Mesenchymal stem cell (in vitro differentiated cells and primary cell): ENCODE measurements around the gene HTR3B.

Experiments used
- DNase-seq: peaks from one replicate; pipeline ENCODE4 v3.0.0-alpha.2; 2013
- H2AFZ ChIP-seq: one replicate; pipeline ENCODE4 v1.6.1; 2013; ENCODE audit warnings: low read depth, mild to moderate bottlenecking, control low read depth, inconsistent platforms, low read length, moderate library complexity
- H2AK5ac ChIP-seq: 2 replicates; pipeline ENCODE4 v1.6.1; 2013; ENCODE audit warnings: low read length, moderate library complexity, mild to moderate bottlenecking, inconsistent platforms; ENCODE audit not compliant: severe bottlenecking
- H2BK120ac ChIP-seq: one replicate; pipeline ENCODE4 v1.6.1; 2013; ENCODE audit warnings: low read depth, mild to moderate bottlenecking, inconsistent platforms, low read length, moderate library complexity
- H2BK12ac ChIP-seq, 2 experiments: one replicate each; pipeline ENCODE4 v1.6.1; 2013; ENCODE audit warnings: inconsistent platforms in 2 of 2, low read length in 2 of 2, mild to moderate bottlenecking in 2 of 2, moderate library complexity in 2 of 2, control low read depth in 1 of 2
- H2BK15ac ChIP-seq: one replicate; pipeline ENCODE4 v1.6.1; 2013; ENCODE audit warnings: mild to moderate bottlenecking, low read depth, inconsistent platforms; ENCODE audit not compliant: poor library complexity, severe bottlenecking
- H2BK5ac ChIP-seq: 2 replicates; pipeline ENCODE4 v1.6.1; 2013; ENCODE audit warnings: low read depth, mild to moderate bottlenecking, low read length, control low read depth, inconsistent platforms; ENCODE audit not compliant: poor library complexity, severe bottlenecking
- H3K14ac ChIP-seq, 2 experiments: one replicate each; pipeline ENCODE4 v1.6.1; 2013; ENCODE audit warnings: inconsistent platforms in 2 of 2, low read length in 2 of 2, control low read depth in 1 of 2, mild to moderate bottlenecking in 1 of 2, moderate library complexity in 1 of 2
- H3K18ac ChIP-seq, 2 experiments: one replicate each; pipeline ENCODE4 v1.6.1; 2013; ENCODE audit warnings: inconsistent platforms in 2 of 2, low read length in 2 of 2, control low read depth in 1 of 2, low read depth in 1 of 2, mild to moderate bottlenecking in 1 of 2
- H3K23ac ChIP-seq, 2 experiments: one replicate each; pipeline ENCODE4 v1.6.1; 2013; ENCODE audit warnings: inconsistent platforms in 2 of 2, low read length in 2 of 2, mild to moderate bottlenecking in 2 of 2, moderate library complexity in 2 of 2, control low read depth in 1 of 2
- H3K27ac ChIP-seq: 2 replicates; pipeline ENCODE4 v1.5.1; 2013; ENCODE audit warnings: mild to moderate bottlenecking, moderate library complexity, low read length, control low read depth, inconsistent platforms; ENCODE audit not compliant: poor library complexity, severe bottlenecking
- H3K27me3 ChIP-seq, 2 experiments: 2 replicates each; pipeline versions ENCODE4 v1.6.1 to v1.7.0; 2013; ENCODE audit warnings: low read length in 2 of 2, mild to moderate bottlenecking in 2 of 2, moderate library complexity in 2 of 2, control low read depth in 1 of 2, inconsistent platforms in 1 of 2; ENCODE audit not compliant: control insufficient read depth in 1 of 2, insufficient read depth in 1 of 2
- H3K36me3 ChIP-seq, 2 experiments: 2 replicates each; pipeline versions ENCODE4 v1.6.1 to v1.7.0; 2013; ENCODE audit warnings: low read length in 2 of 2, control low read depth in 1 of 2, inconsistent platforms in 1 of 2, low read depth in 1 of 2, mild to moderate bottlenecking in 1 of 2; ENCODE audit not compliant: insufficient read depth in 2 of 2, control insufficient read depth in 1 of 2
- H3K4ac ChIP-seq, 2 experiments: one replicate each; pipeline ENCODE4 v1.6.1; 2013; ENCODE audit warnings: inconsistent platforms in 2 of 2, low read length in 2 of 2, mild to moderate bottlenecking in 2 of 2, moderate library complexity in 2 of 2, control low read depth in 1 of 2, low read depth in 1 of 2
- H3K4me1 ChIP-seq: 2 replicates; pipeline ENCODE4 v1.6.1; 2013; ENCODE audit warnings: low read depth, low read length, control low read depth; ENCODE audit not compliant: control insufficient read depth, insufficient read depth
- H3K4me2 ChIP-seq: 2 replicates; pipeline ENCODE4 v1.6.1; 2013; ENCODE audit warnings: low read length, mild to moderate bottlenecking, inconsistent platforms; ENCODE audit not compliant: poor library complexity, severe bottlenecking
- H3K4me3 ChIP-seq, 2 experiments: 2 replicates each; pipeline versions ENCODE4 v1.5.1 to v1.7.0; 2013; ENCODE audit warnings: low read length in 2 of 2, mild to moderate bottlenecking in 2 of 2, control low read depth in 1 of 2, low read depth in 1 of 2; ENCODE audit not compliant: insufficient read depth in 1 of 2
- H3K79me1 ChIP-seq: replicated peaks from 2 replicates; pipeline ENCODE4 v1.6.1; 2013; ENCODE audit warnings: mild to moderate bottlenecking, control low read depth, low read length, inconsistent platforms; ENCODE audit not compliant: poor library complexity, severe bottlenecking
- H3K9ac ChIP-seq: 2 replicates; pipeline ENCODE4 v1.7.0; 2013; ENCODE audit warnings: mild to moderate bottlenecking, low read length, moderate library complexity
- H3K9me3 ChIP-seq: 2 replicates; pipeline ENCODE4 v1.7.0; 2013; ENCODE audit warnings: mild to moderate bottlenecking, low read length; ENCODE audit not compliant: control insufficient read depth
- H4K8ac ChIP-seq: one replicate; pipeline ENCODE4 v1.6.1; 2013; ENCODE audit warnings: inconsistent platforms, mild to moderate bottlenecking, low read length, moderate library complexity
- H4K91ac ChIP-seq: one replicate; pipeline ENCODE4 v1.6.1; 2013; ENCODE audit warnings: mild to moderate bottlenecking, low read length, inconsistent platforms
- WGBS: methylation state at CpG from one replicate; pipeline ENCODE4 v1.1.7; 2013; ENCODE audit warnings: mixed read lengths; 5-methylcytosine and 5-hydroxymethylcytosine counted together

HTR3B gene

GRCh38 chr11:113985906-113986305, 81.3 kb downstream of the HTR3B start:
- Histone ChIP-seq H4K91ac (no peak overlapping the region), H2BK12ac (no peak overlapping the region), H3K27me3 (peaks cover 3 to 30% of the 10 kb centered on the region in 2 experiments), H3K23ac (no peak overlapping the region), H4K8ac (no peak overlapping the region), H3K4me2 (no peak overlapping the region), H3K79me1 (no peaks in the 10 kb centered on the region), H2AK5ac (no peak overlapping the region), H2BK120ac (no peak overlapping the region), H3K9ac (no peak overlapping the region), H3K14ac (no peak overlapping the region), H2BK15ac (no peak overlapping the region), H2BK5ac (no peak overlapping the region), H3K4me3 (no peak overlapping the region), H3K9me3 (no peaks in the 10 kb centered on the region), H3K4ac (no peak overlapping the region), H2AFZ (no peak overlapping the region), H3K27ac (no peak overlapping the region), H3K36me3 (no peaks in the 10 kb centered on the region), H3K4me1 (no peaks in the 10 kb centered on the region), H3K18ac (no peak overlapping the region)
- no peak for DNase-seq
- 83% methylated on average over 4 of the region's 4 CpGs for WGBS

- Histone ChIP-seq H3K27ac (no peak overlapping the region), H3K4ac (no peak overlapping the region), H3K18ac (no peak overlapping the region), H3K36me3 (no peaks in the 10 kb centered on the region), H3K23ac (no peak overlapping the region), H2BK5ac (no peak overlapping the region), H2BK15ac (no peak overlapping the region), H2BK12ac (no peak overlapping the region), H3K79me1 (no peaks in the 10 kb centered on the region), H3K14ac (no peak overlapping the region), H3K9me3 (no peaks in the 10 kb centered on the region), H3K4me2 (no peak overlapping the region), H2AFZ (no peak overlapping the region), H4K91ac (no peak overlapping the region), H4K8ac (no peak overlapping the region), H3K9ac (no peak overlapping the region), H3K27me3 (peaks cover 4 to 30% of the 10 kb centered on the region in 2 experiments), H2BK120ac (no peak overlapping the region), H2AK5ac (no peak overlapping the region), H3K4me3 (no peak overlapping the region), H3K4me1 (no peaks in the 10 kb centered on the region)
- 84% methylated on average over 15 of the region's 18 CpGs for WGBS
- no peak for DNase-seq
These were observed 82.0 kb downstream of the HTR3B start for GRCh38 chr11:113986351-113987140.

GRCh38 chr11:113989381-113989780, 84.8 kb downstream of the HTR3B start:
- no peak overlapping the region for H3K23ac ChIP-seq
- H3K4me2 ChIP-seq = no peak overlapping the region
- H2AK5ac ChIP-seq = no peak overlapping the region
- H3K4me1 ChIP-seq = no peaks in the 10 kb centered on the region
- no peak overlapping the region for H2BK5ac ChIP-seq
- no peak overlapping the region for H3K27ac ChIP-seq
- no peak overlapping the region for H2AFZ ChIP-seq
- H3K36me3 ChIP-seq = no peaks in the 10 kb centered on the region
- no peak for DNase-seq
- H3K9me3 ChIP-seq = no peaks in the 10 kb centered on the region
- H2BK120ac ChIP-seq = no peak overlapping the region
- no peak overlapping the region for H3K9ac ChIP-seq
- H3K18ac ChIP-seq = no peak overlapping the region
- H2BK15ac ChIP-seq = no peak overlapping the region
- 81% methylated on average over 15 of the region's 15 CpGs for WGBS
- H3K14ac ChIP-seq = no peak overlapping the region
- no peaks in the 10 kb centered on the region for H3K79me1 ChIP-seq
- no peak overlapping the region for H3K4ac ChIP-seq
- H3K27me3 ChIP-seq = peaks cover 24 to 38% of the 10 kb centered on the region in 2 experiments
- no peak overlapping the region for H4K8ac ChIP-seq
- H3K4me3 ChIP-seq = no peak overlapping the region
- no peak overlapping the region for H4K91ac ChIP-seq
- H2BK12ac ChIP-seq = no peak overlapping the region

- H4K8ac ChIP-seq = no peak overlapping the region
- no peaks in the 10 kb centered on the region for H3K36me3 ChIP-seq
- H2BK120ac ChIP-seq = no peak overlapping the region
- no peak overlapping the region for H3K4ac ChIP-seq
- no peak overlapping the region for H2AFZ ChIP-seq
- no peak overlapping the region for H3K9ac ChIP-seq
- DNase-seq = no peak
- no peak overlapping the region for H2AK5ac ChIP-seq
- H3K4me1 ChIP-seq = no peaks in the 10 kb centered on the region
- no peak overlapping the region for H2BK15ac ChIP-seq
- WGBS = 71% methylated on average over 1 of the region's 2 CpGs
- no peaks in the 10 kb centered on the region for H3K9me3 ChIP-seq
- H3K4me2 ChIP-seq = no peak overlapping the region
- no peak overlapping the region for H3K14ac ChIP-seq
- H3K79me1 ChIP-seq = no peaks in the 10 kb centered on the region
- H2BK12ac ChIP-seq = no peak overlapping the region
- H3K4me3 ChIP-seq = no peak overlapping the region
- H3K23ac ChIP-seq = no peak overlapping the region
- no peak overlapping the region for H4K91ac ChIP-seq
- H3K18ac ChIP-seq = no peak overlapping the region
- no peak overlapping the region for H3K27ac ChIP-seq
- H3K27me3 ChIP-seq = peaks cover 26 to 42% of the 10 kb centered on the region in 2 experiments
- no peak overlapping the region for H2BK5ac ChIP-seq
These were observed 85.3 kb downstream of the HTR3B start for GRCh38 chr11:113989916-113990315.
